Measurements from ENCODE around the gene LRRC75A. TPM values are rescaled to one million over a fixed set of nuclear protein-coding genes. Genes with fewer than 3 reads are reported as not detected.
A peak's percentile ranks its signal among the peaks of the same experiment; 100 is the strongest.

The LRRC75A gene
- total and polyA plus RNA-seq, 2 experiments from 2014 or later: 9.0 to 23.1 TPM

GRCh38 chr17:16438557-16439302 is 53.3 kb downstream of the LRRC75A start:
- TF ChIP-seq CTCF (IDR thresholded peaks at IDR 0.05; ENCODE audit: low read depth, low read length): no peak
- Histone ChIP-seq H3K36me3 (peaks cover 26% of the 10 kb centered on the region), H3K27me3 (no peaks in the 10 kb centered on the region), H3K4me1 (ENCODE audit: low read depth) (peaks cover 17% of the 10 kb centered on the region), H3K4me3 (peak overlapping the region; percentile 72), H3K27ac (peak overlapping the region; percentile 92), H3K9me3 (ENCODE audit: low read depth) (no peaks in the 10 kb centered on the region)
- DNase-seq (ENCODE audit: low read depth in 1 of 2, low spot score in 1 of 2): peak; percentile 99 to 100

GRCh38 chr17:16438173-16438556 is 53.8 kb downstream of the LRRC75A start:
- no peaks in the 10 kb centered on the region for H3K27me3 ChIP-seq

GRCh38 chr17:16437083-16437482 is 54.9 kb downstream of the LRRC75A start:
- no peak for DNase-seq (ENCODE audit: low read depth in 1 of 2, low spot score in 1 of 2)
- H3K9me3 ChIP-seq (ENCODE audit: low read depth): no peaks in the 10 kb centered on the region
- H3K4me1 ChIP-seq (ENCODE audit: low read depth): peaks cover 17% of the 10 kb centered on the region
- H3K27me3 ChIP-seq: no peaks in the 10 kb centered on the region
- H3K36me3 ChIP-seq: peaks cover 15% of the 10 kb centered on the region
- no peak for TF ChIP-seq CTCF (IDR thresholded peaks at IDR 0.05; ENCODE audit: low read depth, low read length)
- H3K27ac ChIP-seq: no peak overlapping the region
- H3K4me3 ChIP-seq: no peak overlapping the region

More at GRCh38 chr17:16438173-16438556, 53.8 kb downstream of the LRRC75A start:
- peaks cover 17% of the 10 kb centered on the region for H3K4me1 ChIP-seq (ENCODE audit: low read depth)
- H3K36me3 ChIP-seq: peaks cover 25% of the 10 kb centered on the region
- H3K4me3 ChIP-seq: peak overlapping the region; percentile 30
- no peaks in the 10 kb centered on the region for H3K9me3 ChIP-seq (ENCODE audit: low read depth)
- no peak for DNase-seq (ENCODE audit: low read depth in 1 of 2, low spot score in 1 of 2)
- TF ChIP-seq CTCF (IDR thresholded peaks at IDR 0.05; ENCODE audit: low read depth, low read length): no peak
- H3K27ac ChIP-seq: peak overlapping the region; percentile 92

- no peaks in the 10 kb centered on the region for H3K9me3 ChIP-seq (ENCODE audit: low read depth)
- no peak for DNase-seq (ENCODE audit: low read depth in 1 of 2, low spot score in 1 of 2)
- H3K27me3 ChIP-seq: no peaks in the 10 kb centered on the region
- H3K4me3 ChIP-seq: no peak overlapping the region
- TF ChIP-seq CTCF (IDR thresholded peaks at IDR 0.05; ENCODE audit: low read depth, low read length): no peak
- H3K4me1 ChIP-seq (ENCODE audit: low read depth): peaks cover 17% of the 10 kb centered on the region
- peaks cover 8% of the 10 kb centered on the region for H3K36me3 ChIP-seq
- no peak overlapping the region for H3K27ac ChIP-seq
Measured at GRCh38 chr17:16435925-16436886, 55.8 kb downstream of the LRRC75A start.

GRCh38 chr17:16434662-16435061 is 57.3 kb downstream of the LRRC75A start:
- no peaks in the 10 kb centered on the region for H3K36me3 ChIP-seq
- DNase-seq (ENCODE audit: low read depth in 1 of 2, low spot score in 1 of 2): no peak
- H3K4me1 ChIP-seq (ENCODE audit: low read depth): peaks cover 5% of the 10 kb centered on the region
- no peak for TF ChIP-seq CTCF (IDR thresholded peaks at IDR 0.05; ENCODE audit: low read depth, low read length)
- H3K27ac ChIP-seq: no peak overlapping the region
- H3K27me3 ChIP-seq: no peaks in the 10 kb centered on the region
- H3K9me3 ChIP-seq (ENCODE audit: low read depth): no peaks in the 10 kb centered on the region
- no peak overlapping the region for H3K4me3 ChIP-seq

Data from cardiac muscle cell (in vitro differentiated cells and primary cell).